Activated naive CD4-positive, alpha-beta T cell treated with anti-CD3 and anti-CD28 coated beads, Interleukin-2, amount 50 U/mL, for 16 hours (primary cell): ENCODE results near the gene SIMC1.
"Not testable (repeated sequence)": the region's sequence is repeated elsewhere in the genome, so short reads cannot be mapped to it uniquely, and the experiment has no call there.

Experiments used
- DNase-seq: peaks from one replicate; pipeline ENCODE4 v3.0.0-alpha.2; 2020

SIMC1 gene

DNA sequence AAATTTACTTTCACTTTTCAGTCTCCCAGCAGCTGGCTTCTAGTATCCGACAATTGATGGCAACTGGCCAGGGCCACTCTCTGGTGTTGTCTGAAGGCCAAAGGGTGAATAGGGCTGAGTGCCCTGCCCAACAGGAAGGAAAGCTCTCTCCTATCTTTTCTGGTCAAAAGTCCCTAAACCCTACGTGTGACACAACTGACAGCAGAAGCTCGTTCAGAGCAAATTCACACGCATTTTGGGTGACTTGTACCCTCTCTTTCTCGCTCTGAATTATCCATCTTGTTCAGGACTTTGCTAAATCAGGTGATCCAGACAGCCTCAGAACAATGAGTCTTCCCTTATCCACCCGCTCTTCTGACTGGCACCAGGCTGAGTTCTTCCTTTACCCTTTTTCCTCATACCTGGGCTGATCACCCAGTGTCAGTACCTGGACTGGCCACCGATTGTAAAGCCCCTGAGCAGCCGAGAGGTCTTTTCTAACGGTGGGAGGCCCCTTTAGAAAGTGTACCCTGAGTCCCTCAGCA, 21.8 kb upstream of the SIMC1 start:
- DNase-seq: not testable (repeated sequence)

DNA sequence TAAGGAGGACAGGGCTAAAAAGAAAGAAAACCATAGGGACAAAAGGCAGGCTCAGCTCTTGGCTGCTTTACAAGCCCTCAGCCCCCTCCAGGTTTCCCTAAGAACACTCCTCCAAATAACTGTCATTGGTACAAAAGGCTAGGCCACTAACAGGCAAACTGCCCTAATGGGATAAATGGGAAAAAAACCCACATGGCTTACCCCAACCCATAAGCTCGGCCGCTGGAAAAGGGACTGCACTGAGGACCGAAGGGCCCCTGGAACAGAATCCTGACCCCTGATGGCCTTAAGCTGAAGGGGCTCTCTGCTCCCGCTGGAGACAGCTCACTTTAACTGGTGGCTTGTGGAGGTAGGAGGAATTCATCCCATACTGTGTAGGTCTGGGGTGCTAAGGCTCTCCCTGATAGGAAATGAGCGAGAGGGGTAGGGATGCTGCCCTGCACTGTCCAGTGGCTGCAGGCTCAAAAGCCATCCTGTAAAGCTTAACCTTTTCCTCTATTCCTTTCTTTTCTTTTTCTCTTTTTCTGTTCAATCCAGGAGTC, 21.0 kb upstream of the SIMC1 start:
- DNase-seq: not testable (repeated sequence)

DNA sequence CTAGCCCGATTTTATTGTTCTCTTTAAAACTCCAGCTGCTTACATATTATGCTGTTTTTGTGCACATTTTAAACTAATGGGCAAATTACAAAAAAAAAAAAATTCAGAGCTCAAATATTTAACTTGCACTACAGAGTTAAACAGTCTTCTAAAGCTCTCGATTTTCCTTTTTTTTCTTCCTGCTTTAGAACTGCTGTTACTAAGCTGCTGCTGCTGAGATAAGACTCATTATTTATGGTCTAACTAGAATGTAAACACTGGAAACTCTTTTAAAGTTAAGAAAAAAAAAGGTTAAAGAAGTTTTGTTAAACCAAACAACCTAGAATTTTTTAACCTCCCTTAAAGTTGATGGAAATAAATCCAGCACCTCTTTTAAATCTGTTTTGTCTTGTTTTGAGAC, 20.5 kb upstream of the SIMC1 start:
- not testable (repeated sequence) for DNase-seq

DNA sequence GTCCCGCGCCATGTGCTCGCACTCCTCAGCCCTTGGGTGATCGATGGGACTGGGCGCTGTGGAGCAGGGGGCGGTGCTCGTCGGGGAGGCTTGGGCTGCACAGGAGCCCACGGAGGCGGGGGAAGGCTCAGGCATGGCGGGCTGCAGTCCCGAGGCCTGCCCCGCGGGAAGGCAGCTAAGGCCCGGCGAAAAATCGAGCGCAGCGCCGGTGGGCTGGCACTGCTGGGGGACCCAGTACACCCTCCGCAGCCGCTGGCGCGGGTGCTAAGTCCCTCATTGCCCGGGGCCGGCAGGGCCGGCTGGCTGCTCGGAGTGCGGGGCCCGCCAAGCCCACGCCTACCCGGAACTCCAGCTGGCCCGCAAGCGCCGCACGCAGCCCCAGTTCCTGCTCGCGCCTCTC, 16.2 kb upstream of the SIMC1 start:
- not testable (repeated sequence) for DNase-seq

DNA sequence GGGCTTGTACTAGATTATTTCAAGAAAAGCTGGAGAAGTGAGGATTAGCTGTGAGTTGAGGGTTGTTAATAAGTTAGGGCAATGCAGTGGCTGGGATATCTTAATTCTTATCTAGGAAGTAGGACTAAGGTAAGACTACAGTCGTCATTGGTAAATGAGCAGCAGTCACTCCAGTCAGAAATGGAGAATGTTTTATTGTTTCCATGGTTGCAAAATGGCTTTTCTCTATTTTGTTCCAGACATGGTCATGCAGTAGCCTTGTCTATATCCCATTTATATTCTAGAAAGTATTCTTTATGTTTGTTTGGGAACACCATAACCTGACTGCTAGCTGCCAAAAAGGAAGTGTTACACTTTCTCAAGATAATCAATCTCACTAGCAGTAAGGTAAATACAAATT, 9.9 kb upstream of the SIMC1 start:
- not testable (repeated sequence) for DNase-seq

DNA sequence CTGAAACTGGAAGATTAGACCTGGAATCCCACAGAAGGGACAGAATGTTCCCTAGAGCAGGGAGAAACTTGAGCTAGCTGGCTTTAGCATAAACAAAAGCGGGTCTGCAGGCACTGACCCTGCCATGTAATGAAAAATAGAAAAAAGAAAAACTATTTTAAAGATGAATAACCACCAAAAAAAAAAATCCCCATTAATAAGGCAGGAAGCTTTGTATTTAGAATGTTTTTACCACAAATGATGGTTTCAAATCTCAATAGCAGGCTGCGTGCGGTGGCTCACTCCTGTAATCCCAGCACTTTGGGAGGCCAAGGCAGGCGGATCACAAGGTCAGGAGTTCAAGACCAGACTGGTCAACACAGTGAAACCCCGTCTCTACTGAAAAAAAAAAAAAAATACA, 5.0 kb upstream of the SIMC1 start:
- DNase-seq: not testable (repeated sequence)

DNA sequence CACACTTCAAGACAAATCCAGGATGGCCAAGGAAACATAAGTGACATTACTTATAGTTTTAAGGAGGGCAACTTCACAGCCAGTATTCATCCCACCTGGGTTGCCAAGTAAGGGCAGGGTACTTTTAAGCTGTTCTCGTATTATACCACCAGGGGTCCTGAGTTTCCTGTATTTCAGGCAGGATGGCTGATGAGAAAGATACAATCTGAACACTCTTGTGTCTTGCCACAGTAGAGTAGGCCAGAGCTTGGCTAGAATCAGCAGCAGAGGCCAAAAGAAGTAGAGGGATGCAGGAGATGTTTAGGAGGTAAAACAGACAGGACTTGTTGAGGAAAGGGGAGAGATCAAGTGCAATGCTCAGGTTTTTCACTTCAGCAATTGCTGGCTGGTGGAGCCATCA, 3.1 kb upstream of the SIMC1 start:
- DNase-seq: not testable (repeated sequence)

DNA sequence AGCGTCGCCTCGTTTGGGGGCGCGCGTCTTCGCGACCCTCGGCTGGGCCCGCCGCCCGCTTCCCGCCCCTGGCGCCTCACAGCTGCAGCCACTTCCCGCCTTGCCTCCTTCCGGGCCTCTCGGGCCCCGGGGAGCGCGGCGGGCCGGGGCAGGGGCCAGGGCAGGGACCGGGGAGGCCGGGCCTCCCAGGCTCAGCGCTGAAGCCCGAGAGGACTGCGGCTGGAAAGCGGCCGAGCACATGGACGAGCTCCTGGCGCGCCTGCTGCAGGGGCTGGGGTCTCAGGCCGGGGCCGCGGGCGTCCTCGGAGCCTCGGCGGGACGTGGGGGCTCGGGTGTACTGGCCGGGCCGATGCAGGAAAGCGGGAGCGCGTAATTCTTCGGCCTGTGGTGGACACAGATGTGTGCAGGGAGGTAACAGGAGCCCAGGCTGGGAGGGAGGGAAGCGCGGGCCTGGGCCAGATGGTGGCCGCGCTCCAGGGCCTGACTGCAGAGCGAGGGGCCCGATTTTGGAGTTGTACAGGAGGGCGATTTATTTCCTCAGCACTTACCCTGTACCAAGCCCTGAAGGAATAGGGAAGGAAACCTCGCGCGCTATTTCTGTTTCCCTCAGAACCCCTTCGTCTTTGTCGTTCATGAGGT, 540 bp downstream of the SIMC1 start:
- DNase-seq: not testable (repeated sequence)

DNA sequence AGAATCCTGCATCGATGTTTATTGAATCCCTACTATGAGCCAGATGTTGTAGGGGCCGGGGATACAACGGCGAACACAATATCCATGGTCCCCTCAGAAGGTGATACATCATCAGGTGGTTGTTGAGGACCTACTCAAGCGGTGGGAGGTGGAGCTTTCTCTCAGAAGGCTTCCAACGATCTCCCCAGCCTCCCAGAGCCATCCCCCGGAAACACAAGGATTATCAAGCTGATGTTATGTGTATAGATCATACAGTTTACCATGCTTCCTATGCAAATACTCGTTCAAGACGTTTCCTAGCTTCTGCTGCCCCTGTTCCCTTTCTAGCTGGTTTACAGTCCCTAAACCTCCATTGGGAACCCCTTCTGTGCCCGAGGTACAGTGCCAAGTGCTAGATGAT, 1.1 kb downstream of the SIMC1 start:
- not testable (repeated sequence) for DNase-seq

DNA sequence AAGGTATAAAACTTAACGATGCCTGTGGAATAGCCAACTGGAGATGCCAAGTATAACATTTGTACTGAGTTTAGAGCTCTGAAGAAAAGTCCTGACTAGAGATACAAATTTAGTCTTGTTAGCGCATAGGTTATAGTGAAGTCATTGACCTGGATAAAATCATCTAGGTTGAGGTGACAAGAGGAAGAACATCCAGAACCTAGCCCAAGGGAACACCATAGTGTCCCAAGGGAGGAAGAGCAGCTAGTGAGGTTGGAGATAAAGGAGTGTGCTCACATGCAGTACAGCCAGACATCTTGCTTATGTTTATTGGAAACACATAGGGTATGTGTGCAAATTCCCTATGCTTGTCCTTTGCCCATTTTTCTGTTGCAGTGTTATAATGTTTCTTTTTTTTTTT, 6.1 kb downstream of the SIMC1 start:
- not testable (repeated sequence) for DNase-seq

DNA sequence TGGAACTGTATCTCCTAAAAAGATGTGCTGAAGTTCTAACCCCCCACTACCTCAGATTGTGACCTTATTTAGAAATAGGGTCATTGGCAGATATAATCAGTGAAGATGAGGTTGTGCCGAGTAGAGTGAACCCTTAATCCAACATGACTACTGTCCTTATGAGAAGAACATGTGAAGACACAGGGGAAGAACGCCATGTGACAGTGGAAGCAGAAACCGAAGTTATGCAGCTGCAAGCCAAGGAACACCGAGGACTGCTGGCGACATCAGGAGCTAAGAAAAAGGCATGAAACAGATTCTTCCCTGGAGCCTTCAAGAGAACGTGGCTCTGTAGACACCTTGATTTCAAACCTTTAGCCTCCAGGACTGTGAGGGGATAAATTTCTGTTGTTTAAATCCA, 6.8 kb downstream of the SIMC1 start:
- not testable (repeated sequence) for DNase-seq

DNA sequence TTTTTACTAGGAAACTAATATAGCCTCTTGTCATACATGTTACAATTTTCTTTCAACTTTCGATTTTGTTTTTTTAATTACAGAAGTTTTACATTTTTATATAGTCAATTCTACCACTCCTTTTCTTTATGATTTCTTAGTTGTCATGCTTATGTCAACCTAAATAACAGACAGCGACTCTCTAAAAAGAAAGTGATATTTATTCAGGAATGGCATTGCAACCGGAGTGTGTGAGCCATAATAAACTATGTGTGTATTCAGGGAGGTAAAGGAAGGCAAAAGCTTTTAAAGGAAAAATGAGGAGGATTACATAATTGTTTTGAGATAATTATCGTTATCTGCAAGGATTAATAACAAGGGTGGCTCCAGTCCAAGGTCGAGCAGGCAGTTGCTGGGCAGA, 7.3 kb downstream of the SIMC1 start:
- not testable (repeated sequence) for DNase-seq

DNA sequence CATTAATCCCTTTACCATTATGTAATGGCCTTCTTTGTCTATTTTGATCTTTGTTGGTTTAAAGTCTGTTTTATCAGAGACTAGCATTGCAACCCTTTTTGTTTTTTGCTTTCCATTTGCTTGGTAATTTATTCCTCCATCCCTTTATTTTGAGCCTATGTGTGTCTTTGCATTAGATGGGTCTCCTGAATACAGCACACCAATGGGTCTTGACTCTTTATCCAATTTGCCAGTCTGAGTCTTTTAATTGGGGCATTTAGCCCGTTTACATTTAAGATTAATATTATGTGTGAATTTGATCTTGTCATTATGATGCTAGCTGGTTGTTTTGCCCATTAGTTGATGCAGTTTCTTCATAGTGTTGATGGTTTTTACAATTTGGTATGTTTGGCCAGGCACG, 12.5 kb downstream of the SIMC1 start:
- not testable (repeated sequence) for DNase-seq

DNA sequence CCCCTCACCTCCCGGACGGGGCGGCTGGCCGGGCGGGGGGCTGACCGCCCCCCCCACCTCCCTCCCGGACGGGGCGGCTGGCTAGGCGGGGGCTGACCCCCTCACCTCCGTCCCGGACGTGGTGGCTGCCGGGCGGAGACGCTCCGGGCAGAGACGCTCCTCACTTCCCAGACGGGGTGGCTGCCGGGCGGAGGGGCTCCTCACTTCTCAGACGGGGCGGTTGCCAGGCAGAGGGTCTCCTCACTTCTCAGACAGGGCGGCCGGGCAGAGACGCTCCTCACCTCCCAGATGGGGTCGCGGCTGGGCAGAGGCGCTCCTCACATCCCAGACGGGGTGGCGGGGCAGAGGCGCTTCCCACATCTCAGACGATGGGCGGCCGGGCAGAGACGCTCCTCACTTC, 13.9 kb downstream of the SIMC1 start:
- not testable (repeated sequence) for DNase-seq

DNA sequence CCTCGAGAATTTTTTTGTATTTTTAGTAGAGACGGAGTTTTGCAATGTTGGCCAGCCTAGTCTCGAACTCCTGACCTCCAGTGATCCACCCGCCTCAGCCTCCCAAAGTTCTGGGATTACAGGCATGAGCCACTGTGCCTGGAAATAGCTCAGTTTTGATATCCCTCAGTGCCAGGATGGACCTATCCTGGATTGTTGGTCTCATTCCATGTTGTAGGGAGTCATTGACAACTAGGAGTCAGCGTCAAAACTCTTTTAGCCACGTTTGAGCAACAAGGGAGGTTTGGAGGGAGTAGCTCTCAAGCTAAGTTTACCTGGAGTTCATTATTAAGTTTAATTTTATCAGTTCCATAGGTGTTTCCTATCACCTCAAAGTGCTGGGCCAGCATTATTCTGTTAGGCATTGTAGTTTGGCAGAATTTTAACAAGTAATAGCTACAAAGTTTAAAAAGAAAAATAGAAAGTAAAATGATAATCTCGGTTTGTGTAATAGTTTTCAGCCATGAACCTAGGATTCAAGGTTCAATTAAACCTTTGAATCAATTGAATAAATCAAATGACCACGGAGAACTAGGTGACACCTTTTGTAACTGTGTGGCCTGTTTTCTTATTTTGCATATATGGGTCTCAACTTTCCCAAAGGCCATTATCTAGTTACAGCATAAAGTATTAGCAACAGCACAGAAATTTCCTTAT, 15.3 kb downstream of the SIMC1 start:
- not testable (repeated sequence) for DNase-seq

DNA sequence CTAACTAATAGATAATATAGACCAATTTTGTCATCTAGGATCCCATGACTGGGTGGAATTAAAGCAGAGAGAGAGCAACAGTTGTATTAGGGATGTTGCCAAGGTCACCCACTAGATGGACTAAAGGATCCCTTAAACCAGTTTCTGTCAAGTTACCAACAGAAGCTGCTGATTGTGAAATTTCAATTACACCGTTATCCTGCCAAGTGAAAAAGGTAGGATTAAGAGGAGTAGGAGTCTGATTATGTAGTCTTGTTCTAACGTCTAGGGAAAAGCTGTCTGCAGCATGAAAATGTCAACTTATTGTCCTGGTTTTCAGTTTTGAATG, 15.8 kb downstream of the SIMC1 start:
- not testable (repeated sequence) for DNase-seq

DNA sequence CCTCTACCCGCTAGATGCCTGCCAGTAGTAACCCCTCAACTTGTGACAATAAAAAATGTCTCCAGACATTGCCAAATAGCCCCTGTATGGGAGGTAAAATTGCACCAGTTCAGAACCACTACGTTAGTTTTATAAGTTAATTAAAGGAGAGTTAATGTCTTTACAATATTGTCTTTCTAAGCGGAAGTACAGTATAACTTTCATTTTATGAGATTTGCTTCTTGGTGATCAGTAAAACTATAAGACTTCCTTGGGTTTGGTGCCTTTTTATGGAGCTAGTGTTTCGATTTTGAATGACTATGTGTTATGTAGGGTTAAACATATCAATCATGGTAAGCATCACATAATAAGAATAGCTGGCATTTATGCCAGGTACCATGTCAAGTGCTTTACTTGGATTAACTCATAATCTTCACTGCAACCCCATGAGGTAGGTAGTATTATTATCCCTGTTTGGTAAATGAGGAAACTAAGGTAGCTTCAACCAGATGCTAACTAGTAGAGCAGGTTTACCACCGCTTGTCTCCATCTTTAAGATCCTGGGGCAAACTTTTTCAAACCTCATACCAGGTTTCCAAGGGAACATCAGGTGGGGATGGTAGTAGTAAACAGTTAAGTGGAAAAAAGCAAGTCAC, 19.8 kb downstream of the SIMC1 start:
- DNase-seq: not testable (repeated sequence)

DNA sequence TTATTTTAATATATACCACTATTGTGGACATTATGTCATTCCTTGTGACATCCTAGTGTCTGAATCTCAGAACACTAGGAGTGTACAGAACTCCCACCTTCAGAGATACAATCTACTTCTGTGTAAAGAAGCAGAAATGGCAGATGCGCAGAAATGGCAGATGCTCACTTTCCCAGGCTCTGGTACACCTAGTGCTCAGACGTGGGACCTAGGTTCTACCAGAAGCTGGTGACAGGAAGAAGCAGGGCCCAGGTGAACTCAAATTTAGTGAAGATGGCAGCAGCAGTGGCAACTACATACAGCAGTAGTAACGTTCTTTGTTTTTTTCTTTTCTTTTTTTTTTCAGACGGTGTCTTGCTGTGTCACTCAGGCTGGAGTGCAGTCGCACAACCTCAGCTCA, 22.5 kb downstream of the SIMC1 start:
- DNase-seq: not testable (repeated sequence)

DNA sequence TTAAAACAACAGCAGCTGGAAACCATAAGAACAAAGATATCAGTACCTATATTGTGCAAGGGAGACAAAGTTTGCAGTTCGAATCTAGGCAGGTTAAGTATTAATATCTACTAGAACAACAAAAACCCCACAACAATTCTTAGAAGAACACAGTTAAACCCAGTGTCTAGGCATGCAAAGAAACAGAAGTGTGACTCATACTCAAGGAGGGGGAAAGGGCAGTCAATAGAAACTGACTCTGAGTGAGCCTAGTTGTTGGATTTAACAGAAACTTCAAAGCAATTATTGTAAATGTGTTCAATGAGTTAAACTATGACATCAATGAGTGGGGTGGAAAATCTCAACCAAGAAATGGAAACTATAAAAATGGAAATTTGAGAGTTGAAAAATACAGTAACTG, 28.2 kb downstream of the SIMC1 start:
- not testable (repeated sequence) for DNase-seq

DNA sequence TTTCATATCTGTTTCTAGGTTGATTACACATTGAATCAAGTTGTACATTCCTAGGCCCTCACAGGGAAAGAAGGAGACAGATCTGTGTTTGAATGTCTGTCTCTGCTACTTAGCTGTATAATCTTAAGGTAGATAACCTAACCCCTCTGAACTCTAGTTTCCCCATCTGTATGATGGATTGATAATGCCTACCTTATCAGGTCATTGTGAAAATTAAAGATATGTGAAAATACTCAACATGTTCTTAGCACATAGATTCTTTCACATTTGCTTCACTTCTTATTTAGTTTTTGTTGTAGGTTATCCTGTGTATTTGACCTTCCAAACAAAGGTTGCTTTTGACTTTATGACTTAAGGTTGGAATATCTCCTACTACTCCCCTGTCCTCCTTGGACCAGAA, 50.8 kb downstream of the SIMC1 start:
- not testable (repeated sequence) for DNase-seq

DNA sequence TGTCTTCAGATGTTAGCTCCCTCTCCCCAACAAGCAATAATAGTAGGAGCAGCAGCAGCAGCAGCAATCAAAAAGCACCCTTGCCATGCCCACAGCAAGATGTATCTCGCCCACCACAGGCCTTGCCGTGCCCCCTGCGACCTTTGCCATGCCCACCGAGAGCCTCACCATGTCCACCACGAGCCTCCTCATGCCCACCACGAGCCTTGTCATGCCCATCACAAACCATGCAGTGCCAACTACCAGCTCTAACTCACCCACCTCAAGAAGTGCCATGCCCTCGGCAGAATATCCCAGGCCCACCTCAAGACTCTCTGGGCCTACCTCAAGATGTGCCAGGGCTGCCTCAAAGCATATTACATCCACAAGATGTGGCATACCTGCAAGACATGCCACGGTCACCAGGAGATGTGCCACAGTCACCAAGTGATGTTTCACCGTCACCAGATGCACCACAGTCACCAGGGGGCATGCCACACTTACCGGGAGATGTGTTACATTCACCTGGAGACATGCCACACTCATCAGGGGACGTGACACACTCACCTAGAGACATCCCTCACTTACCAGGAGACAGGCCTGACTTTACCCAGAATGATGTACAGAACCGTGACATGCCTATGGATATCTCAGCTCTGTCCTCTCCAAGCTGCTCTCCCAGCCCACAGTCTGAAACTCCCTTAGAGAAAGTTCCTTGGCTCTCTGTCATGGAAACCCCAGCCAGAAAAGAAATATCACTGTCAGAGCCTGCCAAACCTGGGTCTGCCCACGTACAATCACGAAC, 52.0 kb downstream of the SIMC1 start:
- DNase-seq: not testable (repeated sequence)

DNA sequence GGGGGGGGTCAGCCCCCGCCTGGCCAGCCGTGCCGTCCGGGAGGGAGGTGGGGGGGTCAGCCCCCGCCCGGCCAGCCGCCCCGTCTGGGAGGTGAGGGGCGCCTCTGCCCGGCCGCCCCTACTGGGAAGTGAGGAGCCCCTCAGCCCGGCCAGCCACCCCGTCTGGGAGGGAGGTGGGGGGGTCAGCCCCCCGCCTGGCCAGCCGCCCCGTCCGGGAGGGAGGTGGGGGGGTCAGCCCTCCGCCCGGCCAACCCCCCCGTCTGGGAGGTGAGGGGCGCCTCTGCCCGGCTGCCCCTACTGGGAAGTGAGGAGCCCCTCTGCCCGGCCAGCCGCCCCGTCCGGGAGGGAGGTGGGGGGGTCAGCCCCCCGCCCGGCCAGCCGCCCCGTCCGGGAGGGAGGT, 67.1 kb downstream of the SIMC1 start:
- DNase-seq: not testable (repeated sequence)
